HG02642 (cell line): ENCODE measurements around the gene PCBP1.
"Not testable (repeated sequence)": the region's sequence is repeated elsewhere in the genome, so short reads cannot be mapped to it uniquely, and the experiment has no call there.

Source experiments
- ATAC-seq: cut with Tn5 transposase; IDR thresholded peaks from one replicate; pipeline ENCODE4 v1.9.1; 2021; ENCODE audit warnings: mild to moderate bottlenecking; ENCODE audit not compliant: unreplicated experiment, poor library complexity

PCBP1 gene

GRCh38 chr2:70123051-70123828 is 36.0 kb downstream of the PCBP1 start:
- no peak for ATAC-seq

- ATAC-seq, result no peak
Observed at GRCh38 chr2:70123829-70124116, 36.5 kb downstream of the PCBP1 start.

- ATAC-seq, result peak; percentile 37
Observed at GRCh38 chr2:70124983-70125480, 37.8 kb downstream of the PCBP1 start.

- no peak for ATAC-seq
Observed at GRCh38 chr2:70125498-70125898, 38.2 kb downstream of the PCBP1 start.

- ATAC-seq, result no peak
Observed at GRCh38 chr2:70126413-70126812, 39.1 kb downstream of the PCBP1 start.

- no peak for ATAC-seq
Observed at GRCh38 chr2:70128005-70128404, 40.7 kb downstream of the PCBP1 start.

- ATAC-seq, result not testable (repeated sequence)
Observed at GRCh38 chr2:70131344-70132143, 44.3 kb downstream of the PCBP1 start.

- peak; percentile 49 for ATAC-seq
Observed at GRCh38 chr2:70132244-70133126, 45.2 kb downstream of the PCBP1 start.

GRCh38 chr2:70133127-70133452 is 45.8 kb downstream of the PCBP1 start:
- no peak for ATAC-seq

GRCh38 chr2:70133491-70134322 is 46.4 kb downstream of the PCBP1 start:
- ATAC-seq, result peak; percentile 34

- ATAC-seq, result not testable (repeated sequence)
Observed at GRCh38 chr2:70134323-70134983, 47.2 kb downstream of the PCBP1 start.
